ENCODE measurements around the gene L2HGDH.
"Not testable (repeated sequence)": the region's sequence is repeated elsewhere in the genome, so short reads cannot be mapped to it uniquely, and the experiment has no call there.

L2HGDH gene

GRCh38 chr14:50311972-50312733 lies at the start of gene L2HGDH, which contains the start of gene DMAC2L:
Gene L2HGDH, minus strand, starts transcription at chr14:50312229. Its CDS starts 79 bp downstream, at chr14:50312150.
Gene DMAC2L, plus strand, starts transcription at chr14:50312324. Its CDS starts 9,164 bp downstream, at chr14:50321488.
- in situ Hi-C loops (cut with HindIII; ENCODE audit: low sequenced_read_pairs), result no loop called here

DNA sequence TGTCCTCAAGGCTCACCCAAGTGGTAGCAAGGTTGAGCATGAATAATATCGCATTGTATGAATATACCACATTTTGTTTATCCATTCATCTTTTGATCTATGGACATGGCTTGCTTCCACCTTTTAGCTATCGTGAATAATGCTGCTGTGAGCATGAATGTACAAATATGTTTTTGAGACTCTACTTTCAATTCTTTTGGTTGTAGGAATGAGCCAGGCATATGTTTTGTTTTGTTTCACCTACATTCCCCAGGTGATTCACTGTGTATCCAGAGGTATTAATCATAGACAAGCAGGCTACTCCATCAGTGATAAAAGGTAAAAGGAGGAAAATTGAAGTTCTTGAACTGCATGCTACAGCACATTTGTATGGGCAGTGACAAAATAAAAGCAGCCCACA lies 48.8 kb upstream of the L2HGDH start:
- in situ Hi-C loops (cut with HindIII; ENCODE audit: low sequenced_read_pairs), result no loop called here

GRCh38 chr14:50360093-50360492 lies 48.1 kb upstream of the L2HGDH start:
- in situ Hi-C loops (cut with HindIII; ENCODE audit: low sequenced_read_pairs), result no loop called here

DNA sequence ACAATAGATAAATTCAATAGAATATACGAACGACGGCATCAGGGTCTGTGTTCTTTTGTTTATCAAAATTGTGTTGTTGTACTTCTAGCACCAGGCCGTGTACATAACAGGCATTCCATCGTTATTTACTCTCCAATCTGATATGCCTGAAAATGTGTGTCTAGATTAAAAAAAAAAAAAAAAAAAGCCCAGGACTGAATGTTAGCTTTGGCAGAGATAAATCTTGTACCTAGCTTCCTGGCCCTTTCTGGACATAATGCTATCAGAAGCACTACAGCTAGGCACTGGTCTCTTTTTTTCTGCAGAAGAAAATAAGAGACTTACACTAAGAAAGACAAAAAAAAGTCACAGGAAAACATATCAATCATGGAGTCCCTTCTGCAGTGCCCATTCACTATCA lies 47.6 kb upstream of the L2HGDH start:
- in situ Hi-C loops (cut with HindIII; ENCODE audit: low sequenced_read_pairs), result no loop called here

- in situ Hi-C loops (cut with HindIII; ENCODE audit: low sequenced_read_pairs), result no loop called here
Observed at GRCh38 chr14:50357753-50358395, 45.8 kb upstream of the L2HGDH start.

- in situ Hi-C loops (cut with HindIII; ENCODE audit: low sequenced_read_pairs), result no loop called here
Observed at GRCh38 chr14:50357124-50357523, 45.1 kb upstream of the L2HGDH start.

DNA sequence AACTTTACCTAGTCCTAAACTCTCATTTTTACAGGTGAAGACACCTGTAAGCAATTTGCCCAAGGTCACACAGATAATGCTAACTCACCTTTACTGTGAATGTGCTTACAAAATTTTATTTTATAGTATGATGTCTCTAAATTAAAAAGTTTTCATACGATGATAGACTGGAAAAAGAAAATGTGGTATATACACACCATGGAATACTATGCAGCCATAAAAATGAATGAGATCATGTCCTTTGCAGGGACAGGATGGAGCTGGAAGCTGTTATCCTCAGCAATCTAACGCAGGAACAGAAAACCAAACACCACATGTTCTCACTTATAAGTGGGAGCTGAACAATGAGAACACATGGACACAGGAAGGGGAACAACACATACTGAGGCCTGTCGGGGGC lies 44.3 kb upstream of the L2HGDH start:
- in situ Hi-C loops (cut with HindIII; ENCODE audit: low sequenced_read_pairs), result not testable (repeated sequence)

GRCh38 chr14:50355692-50356091 lies 43.7 kb upstream of the L2HGDH start:
- in situ Hi-C loops (cut with HindIII; ENCODE audit: low sequenced_read_pairs), result no loop called here

DNA sequence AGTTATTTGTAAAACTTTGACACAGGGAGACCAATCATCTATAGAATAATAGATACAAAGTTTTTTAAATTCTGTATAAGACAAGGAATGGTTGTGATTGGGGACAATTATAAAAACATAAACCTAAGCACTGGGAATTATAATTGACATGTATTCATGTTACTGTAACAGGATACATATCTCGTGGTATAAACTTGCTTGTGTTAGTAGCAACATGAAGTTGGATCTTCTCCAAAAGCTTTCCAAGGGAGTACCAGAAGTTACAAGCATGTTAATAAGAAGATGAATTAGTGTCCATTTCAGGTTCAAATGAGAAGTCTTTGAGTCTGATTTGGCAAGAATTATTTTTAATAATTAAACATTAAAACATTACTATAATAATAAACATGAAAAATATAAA lies 42.5 kb upstream of the L2HGDH start:
- in situ Hi-C loops (cut with HindIII; ENCODE audit: low sequenced_read_pairs), result no loop called here

DNA sequence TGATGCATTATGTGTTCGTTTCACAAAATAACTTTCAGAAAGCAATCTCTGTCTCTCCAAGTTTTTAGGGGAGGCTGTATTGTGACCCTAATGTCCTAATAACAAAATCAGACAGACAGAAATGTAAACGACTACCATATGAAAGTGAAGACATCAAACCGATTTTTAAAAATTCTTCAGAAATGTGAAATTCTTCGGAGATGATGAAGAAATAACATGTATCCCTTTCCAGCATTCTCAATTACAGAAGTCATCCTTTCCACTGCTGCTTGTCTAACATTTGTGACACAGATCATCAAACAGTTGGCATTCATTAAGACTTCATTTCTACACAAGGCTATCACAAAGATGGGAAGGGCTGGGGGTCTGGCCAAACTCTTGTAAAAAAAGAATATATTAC lies 41.1 kb upstream of the L2HGDH start:
- in situ Hi-C loops (cut with HindIII; ENCODE audit: low sequenced_read_pairs), result no loop called here

DNA sequence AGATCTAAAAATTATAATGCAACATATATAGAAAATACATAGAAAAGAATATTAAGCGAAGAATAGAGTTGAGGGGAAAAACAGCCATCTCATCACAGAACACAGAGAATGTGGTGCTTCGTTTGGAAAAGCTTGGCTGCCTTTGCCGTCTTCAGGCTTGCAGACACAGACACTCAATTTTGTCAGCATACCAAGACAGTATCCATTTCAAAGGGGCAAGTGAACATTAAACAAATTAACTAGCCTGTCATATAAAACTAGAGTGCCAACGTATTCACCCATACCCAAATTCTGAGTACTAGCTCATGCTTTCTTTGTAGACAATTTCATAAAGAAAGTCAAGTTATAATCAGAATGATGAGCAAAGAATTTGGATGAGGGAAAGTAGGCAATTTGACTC lies 40.6 kb upstream of the L2HGDH start:
- in situ Hi-C loops (cut with HindIII; ENCODE audit: low sequenced_read_pairs), result no loop called here

GRCh38 chr14:50350975-50351374 lies 38.9 kb upstream of the L2HGDH start:
- in situ Hi-C loops (cut with HindIII; ENCODE audit: low sequenced_read_pairs), result no loop called here

DNA sequence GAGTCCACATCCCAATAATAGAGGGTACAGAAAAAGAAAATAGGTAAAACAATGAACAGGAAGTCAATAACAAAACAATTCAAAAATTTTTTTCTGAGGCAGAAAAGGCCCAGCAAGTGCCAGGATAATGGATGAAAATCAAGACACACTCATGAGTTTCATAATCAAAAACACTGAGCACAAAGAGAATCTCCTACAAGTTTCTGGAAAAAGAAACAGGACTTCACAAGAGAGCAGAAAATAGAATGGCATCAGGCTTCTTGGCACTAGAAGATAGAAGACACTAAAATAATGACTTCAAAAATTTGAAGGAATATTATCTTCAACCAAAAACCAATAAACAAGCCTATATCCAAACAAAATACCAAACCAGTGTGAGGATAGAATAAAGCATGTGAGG lies 36.9 kb upstream of the L2HGDH start:
- in situ Hi-C loops (cut with HindIII; ENCODE audit: low sequenced_read_pairs), result no loop called here

- in situ Hi-C loops (cut with HindIII; ENCODE audit: low sequenced_read_pairs), result no loop called here
Observed at GRCh38 chr14:50347521-50347920, 35.5 kb upstream of the L2HGDH start.

DNA sequence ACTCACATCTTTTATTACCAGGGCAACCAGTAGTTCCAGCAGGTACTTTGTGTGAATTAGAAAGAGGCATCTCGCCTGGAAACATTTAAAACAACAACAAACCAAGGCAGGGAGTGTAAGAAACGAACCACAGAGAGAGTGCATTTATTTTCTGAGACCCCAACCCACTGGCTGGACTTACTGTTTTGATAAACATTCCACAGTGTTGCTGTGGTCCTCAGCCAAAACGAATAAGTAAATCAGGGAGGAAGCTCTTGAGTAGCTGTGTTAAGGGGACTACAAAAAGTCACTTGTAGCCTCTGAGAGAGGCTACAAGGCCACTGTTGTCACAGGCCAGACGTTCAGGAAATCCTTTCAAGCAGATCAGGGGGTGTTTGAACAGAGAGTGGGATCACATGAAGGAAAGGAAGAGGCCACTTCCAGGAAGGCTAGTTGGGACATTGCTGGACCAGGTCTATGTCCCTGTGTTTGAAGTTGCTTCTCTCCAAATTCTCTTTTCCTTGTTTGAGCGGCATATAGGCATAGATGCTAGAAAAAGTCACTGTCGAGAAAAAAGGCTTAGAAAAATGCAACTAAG lies 33.9 kb upstream of the L2HGDH start:
- in situ Hi-C loops (cut with HindIII; ENCODE audit: low sequenced_read_pairs), result no loop called here

- in situ Hi-C loops (cut with HindIII; ENCODE audit: low sequenced_read_pairs), result no loop called here
Observed at GRCh38 chr14:50344876-50345563, 33.0 kb upstream of the L2HGDH start.

GRCh38 chr14:50344116-50344775 lies 32.2 kb upstream of the L2HGDH start:
- in situ Hi-C loops (cut with HindIII; ENCODE audit: low sequenced_read_pairs), result no loop called here

DNA sequence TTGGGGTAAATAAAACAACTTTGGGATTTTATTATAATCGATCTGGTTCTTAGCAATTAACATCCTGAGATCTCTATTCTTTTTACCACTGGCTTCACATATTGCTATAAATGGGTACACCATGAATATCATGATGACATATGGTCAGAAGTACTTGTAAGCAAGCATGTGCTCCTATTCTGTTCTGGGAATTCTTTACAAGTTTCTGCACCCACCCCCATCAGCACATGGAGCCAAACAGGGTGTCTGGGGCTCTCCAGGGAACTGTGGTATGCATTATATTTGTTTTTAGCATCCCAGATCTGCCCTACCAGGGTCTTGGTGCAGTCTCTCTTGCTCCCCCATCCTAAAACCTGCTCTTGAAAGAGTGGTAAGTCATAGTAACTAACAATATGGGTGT lies 31.4 kb upstream of the L2HGDH start:
- in situ Hi-C loops (cut with HindIII; ENCODE audit: low sequenced_read_pairs), result no loop called here

GRCh38 chr14:50342221-50343078 lies 30.4 kb upstream of the L2HGDH start:
- in situ Hi-C loops (cut with HindIII; ENCODE audit: low sequenced_read_pairs), result no loop called here

DNA sequence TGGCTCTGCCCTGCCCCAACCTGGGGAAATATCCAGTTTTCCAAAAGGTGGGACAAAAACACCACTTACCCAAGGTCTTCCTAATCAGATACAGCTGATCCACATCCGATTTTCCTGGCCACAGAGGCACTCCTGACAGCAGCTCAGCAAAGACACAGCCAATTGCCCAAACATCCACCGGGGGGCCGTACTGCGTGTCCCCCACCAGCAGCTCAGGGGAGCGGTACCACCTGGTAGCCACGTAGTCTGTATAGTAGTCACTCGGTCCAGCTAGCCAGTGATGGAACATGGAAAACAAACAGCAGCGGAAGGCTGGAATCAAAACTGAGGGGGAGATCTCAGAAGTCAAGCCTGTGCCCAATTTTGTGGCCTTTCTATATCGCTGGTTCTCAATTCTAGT lies 28.9 kb upstream of the L2HGDH start:
- in situ Hi-C loops (cut with HindIII; ENCODE audit: low sequenced_read_pairs), result no loop called here
